ENCODE data around the gene ATP6V0A4.

The ATP6V0A4 gene

GRCh38 chr7:138662991-138663320, 135.0 kb downstream of the ATP6V0A4 start:
- no peak for DNase-seq

- DNase-seq, result no peak
Observed at GRCh38 chr7:138662076-138662990, 135.7 kb downstream of the ATP6V0A4 start.

- no peak for DNase-seq
Observed at GRCh38 chr7:138661069-138661635, 136.8 kb downstream of the ATP6V0A4 start.

GRCh38 chr7:138658889-138659288, 139.1 kb downstream of the ATP6V0A4 start:
- DNase-seq, result no peak

GRCh38 chr7:138657854-138658386, 140.1 kb downstream of the ATP6V0A4 start:
- DNase-seq, result no peak

GRCh38 chr7:138656952-138657351, 141.0 kb downstream of the ATP6V0A4 start:
- DNase-seq, result no peak

Data from amygdala (tissue), 56 donors.